Suppressor macrophage treated with lipopolysaccharide for 4 hours (primary cell): ENCODE data around the gene SMCO2.

Source experiments
- DNase-seq: peaks from one replicate; pipeline ENCODE4 v3.0.0-alpha.2; 2020

The SMCO2 gene

GRCh38 chr12:27502021-27502435 is 55.5 kb downstream of the SMCO2 start:
- no peak for DNase-seq

- no peak for DNase-seq
Measured at GRCh38 chr12:27504507-27504906, 58.0 kb downstream of the SMCO2 start.

DNA sequence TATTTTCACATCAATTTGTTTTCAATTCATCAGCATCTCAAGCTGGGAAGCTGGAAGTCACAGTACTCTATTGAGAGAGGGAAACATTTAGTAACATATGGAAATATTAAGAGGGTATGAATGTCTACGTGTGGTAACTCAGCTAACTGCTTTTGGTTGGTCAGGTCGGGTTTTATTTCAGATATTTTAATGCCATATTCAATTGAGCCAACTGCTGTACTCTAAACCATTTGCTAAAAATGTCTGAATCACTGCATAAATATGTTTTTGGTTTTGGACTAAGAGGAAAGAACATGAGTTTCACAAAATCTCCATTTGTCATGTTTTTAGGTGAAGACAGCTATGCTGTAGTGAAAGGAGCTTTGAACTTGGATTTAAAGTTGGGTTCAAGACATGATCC is 58.6 kb downstream of the SMCO2 start:
- DNase-seq, result no peak

- no peak for DNase-seq
Measured at GRCh38 chr12:27505761-27506160, 59.2 kb downstream of the SMCO2 start.

GRCh38 chr12:27506645-27507189 is 60.2 kb downstream of the SMCO2 start:
- no peak for DNase-seq

- DNase-seq, result no peak
Measured at GRCh38 chr12:27508736-27509431, 62.3 kb downstream of the SMCO2 start.

GRCh38 chr12:27511031-27511722 is 64.6 kb downstream of the SMCO2 start:
- DNase-seq, result no peak

GRCh38 chr12:27511723-27512045 is 65.1 kb downstream of the SMCO2 start:
- no peak for DNase-seq

DNA sequence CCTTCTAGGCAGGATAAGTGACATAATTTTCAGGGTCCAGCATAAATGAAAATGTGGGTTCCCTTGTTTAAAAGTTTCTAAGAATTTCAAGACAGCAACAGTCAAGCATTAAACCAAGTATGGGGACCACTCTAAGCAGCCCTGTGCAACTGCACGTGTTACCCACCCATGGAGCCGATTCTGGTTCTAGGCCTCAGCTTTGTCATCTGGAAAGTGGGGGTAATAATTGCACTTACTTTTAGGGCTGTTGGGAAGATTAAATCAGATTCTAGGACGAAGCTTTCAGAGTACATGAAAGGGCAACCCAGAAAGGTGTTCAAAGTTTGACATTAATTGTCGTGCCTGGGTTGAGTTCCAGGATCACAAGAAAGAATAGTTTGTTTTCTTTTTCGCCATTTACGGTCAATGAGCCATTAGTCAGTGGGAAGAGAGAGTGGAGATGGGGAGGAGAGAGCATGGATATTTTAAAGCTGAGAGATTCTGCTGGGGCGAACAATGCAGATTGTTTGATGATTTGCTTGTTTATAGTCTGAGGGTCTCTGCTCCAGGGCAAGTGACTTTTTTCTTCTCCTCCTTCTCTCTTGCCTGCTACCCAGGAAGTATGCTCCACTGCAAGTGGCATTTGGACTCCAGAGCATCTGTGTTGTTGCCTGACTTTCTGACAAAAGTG is 66.8 kb downstream of the SMCO2 start:
- no peak for DNase-seq

GRCh38 chr12:27515671-27516070 is 69.1 kb downstream of the SMCO2 start:
- DNase-seq, result no peak

GRCh38 chr12:27516625-27517024 is 70.1 kb downstream of the SMCO2 start:
- no peak for DNase-seq

DNA sequence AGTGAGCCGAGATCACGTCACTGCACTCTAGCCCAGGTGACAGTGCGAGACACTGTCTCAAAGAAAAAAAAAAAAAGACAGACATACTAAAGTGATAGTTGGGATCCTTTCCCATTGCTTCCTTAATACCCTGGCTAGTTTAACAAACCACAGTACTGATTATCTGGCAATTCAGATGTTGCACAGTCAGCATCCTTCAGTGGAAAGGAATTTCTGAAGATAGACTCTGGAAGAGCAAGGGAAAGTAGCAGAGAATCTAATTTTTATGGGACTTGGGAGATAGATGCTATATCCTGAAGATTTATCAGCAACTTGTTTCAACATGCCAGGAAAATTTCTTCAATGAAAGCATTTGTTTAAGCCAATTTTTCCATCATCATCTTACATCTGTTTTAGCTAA is 71.0 kb downstream of the SMCO2 start:
- DNase-seq, result no peak

DNA sequence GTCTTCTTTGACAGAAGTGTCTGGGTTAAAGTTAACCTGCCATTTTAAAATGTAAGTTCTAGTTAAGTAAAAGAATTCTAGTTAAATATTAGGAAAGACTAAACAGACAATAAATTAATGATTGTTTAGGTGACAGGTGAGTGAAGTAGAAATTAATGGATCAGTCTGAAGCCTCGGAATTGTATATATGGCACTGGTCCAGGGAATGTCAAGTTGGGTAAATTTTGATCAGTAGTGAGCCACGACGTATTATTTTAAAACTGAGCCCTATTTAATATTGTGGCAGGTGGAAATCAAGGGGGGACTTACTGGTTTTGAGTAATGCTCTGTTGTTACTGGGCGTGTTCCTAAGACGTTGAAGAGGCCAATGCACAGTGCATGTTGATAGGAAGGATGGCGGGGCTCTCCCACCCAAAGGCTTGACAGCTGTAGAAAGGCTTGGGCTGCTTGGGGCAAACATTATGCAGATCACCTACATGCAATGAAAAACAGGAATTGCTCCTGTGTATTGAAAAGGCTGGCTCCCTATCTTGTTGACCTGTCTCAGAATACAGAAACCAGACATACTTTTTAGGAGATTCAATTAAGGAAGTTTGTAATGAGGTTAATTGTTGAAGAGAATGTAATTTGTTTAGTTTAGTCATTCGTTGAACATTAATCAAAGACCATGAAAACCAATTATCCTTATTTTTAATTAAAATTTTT is 71.6 kb downstream of the SMCO2 start:
- DNase-seq, result no peak

GRCh38 chr12:27521066-27521465 is 74.5 kb downstream of the SMCO2 start:
- no peak for DNase-seq

DNA sequence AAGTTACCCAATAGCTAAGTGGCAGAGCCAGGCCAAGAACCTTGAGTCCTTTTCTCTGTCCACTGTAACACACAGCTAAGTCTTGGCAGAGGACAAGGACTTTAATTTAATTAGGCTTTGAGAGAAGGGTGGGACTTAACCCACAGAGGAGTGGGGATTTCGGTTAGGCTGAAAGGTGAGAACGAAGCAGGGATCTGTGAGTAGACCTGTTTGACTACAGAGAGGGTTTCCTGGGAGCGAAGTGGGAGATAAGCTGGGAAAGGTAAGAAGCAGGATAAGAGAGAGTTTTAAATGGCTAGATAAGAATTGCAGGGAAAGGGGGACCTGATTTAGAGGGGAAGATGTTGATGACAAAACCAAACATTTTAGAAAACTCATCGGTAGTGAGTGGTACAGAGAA is 75.4 kb downstream of the SMCO2 start:
- DNase-seq, result no peak

GRCh38 chr12:27523305-27523641 is 76.7 kb downstream of the SMCO2 start:
- DNase-seq, result no peak

DNA sequence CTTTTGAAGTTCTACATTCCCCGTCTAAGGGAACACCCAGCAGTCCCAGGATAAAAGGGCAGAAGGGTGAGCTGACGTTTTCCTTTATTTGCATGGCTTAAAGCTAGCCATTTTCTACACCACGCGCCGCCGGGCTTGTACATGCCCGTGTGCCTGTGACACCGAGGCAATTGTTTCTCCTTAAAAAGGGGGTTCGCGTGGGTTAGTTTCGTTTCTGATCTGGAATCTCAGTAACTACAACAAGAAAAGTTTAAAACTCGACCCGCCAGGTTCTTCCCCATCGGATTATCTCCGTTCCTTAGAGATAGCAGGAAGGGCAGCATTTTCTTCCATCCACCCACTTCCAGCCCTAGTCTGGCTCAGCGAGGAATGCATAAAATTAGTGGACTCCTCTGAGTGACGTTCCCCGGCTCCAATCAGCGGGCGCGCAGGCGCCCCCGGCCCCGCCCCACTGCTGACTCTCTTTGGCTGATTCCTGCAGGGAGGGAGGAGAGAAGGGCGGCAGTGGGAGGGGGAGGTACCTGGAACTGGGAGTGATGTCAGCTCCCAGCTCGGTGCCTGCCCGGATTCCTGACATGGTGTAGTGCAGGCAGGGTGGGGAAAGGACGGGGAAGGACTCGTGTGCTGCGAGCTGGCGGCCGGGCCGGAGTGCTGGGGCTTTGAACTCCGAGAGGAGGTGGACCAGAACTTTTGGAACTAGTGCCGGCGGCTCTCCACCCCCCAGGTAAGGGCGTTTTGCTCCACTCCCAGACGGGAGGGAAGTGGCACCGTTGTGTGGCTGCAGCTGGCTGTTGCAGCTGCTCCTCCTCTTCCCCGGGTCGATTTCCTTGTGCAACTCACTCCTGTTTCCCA is 77.3 kb downstream of the SMCO2 start, which contains the start of gene PPFIBP1:
Gene PPFIBP1, plus strand, starts transcription at position 565 of the 852 bp plus-strand sequence. CDS start 109,191 bp downstream, outside the sequence.
- peak; percentile 98 for DNase-seq

GRCh38 chr12:27524494-27524835 is 77.9 kb downstream of the SMCO2 start:
- no peak for DNase-seq

- DNase-seq, result peak; percentile 27
Measured at GRCh38 chr12:27524839-27525753, 78.6 kb downstream of the SMCO2 start.

DNA sequence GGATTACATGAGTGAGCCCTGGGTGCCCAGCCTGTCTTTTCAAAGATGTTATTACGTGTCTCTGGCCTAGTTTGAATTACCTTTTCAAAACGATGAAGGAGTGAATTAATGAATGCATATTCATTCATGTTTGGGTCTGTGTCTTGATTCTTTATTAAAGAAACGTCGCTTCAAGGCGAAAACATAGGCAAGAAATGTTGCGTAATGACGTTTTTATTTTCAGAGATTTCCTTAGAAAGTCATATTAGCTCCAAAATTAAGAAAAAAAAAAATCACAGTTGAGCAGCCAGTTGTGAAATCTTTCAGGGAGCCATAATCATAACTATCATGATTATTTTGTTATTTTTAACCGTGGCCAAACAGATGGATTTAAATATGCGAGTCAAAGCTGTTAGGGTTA is 81.0 kb downstream of the SMCO2 start:
- DNase-seq, result no peak

DNA sequence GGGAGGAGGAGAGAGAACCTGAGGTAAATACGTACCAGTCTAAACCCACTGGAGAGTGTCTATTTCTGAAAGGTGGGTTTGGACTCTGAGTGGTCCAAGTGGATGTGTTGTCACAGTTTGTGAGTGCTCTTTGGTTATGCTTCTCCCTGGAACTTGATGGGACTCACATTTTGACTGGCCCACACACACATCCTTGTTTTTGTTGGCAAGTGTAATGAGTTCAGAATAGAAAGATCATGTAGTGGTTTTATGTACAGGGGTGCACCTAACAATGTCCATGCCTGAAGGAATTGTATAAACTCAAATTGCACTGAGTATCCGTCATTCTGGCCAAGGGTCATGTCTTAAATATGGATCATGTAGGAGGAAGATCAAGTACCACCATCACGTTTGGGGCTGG is 82.3 kb downstream of the SMCO2 start:
- no peak for DNase-seq
